ENCODE measurements around the gene TRAF3IP1. TPM values are rescaled to one million over a fixed set of nuclear protein-coding genes. Genes with fewer than 3 reads are reported as not detected.

The TRAF3IP1 gene
- total and polyA plus RNA-seq, 2 donors (not counting 1 experiment from before 2014, with no cell fraction given) = 1.4 to 15.5 TPM

DNA sequence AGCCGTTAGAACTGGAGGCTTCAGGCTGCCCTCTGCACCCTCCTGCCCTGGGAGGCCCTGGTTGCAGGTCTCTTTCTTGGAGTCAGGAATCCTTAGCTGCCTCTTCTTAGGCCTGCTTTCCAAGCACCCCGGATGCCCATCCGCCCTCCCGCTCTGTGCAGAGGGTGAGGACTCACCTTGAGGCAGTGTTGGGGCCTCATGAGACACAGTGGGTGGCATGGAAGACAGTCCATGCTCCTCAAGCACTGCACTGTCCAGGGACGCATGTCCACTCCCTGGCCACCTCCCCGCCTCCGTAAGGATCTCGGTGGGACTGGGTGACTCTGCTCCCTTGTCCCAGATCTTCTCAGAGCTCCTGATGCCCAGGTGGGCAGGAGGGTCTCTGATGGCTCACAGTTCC, 5.7 kb upstream of the TRAF3IP1 start:
- Histone ChIP-seq H3K4me2 (replicated peaks; ENCODE audit: low read depth, low read length, poor library complexity, severe bottlenecking) (no peak overlapping the region), H3K4me3 (ENCODE audit: control extremely low read depth in 1 of 5, extremely low read depth in 1 of 5, insufficient read depth in 1 of 5, low read depth in 2 of 5, low read length in 4 of 5) (no peak overlapping the region), H3K9ac (ENCODE audit: low read length) (no peak overlapping the region), H3K27me3 (replicated peaks in 1 of 4; ENCODE audit: control extremely low read depth in 1 of 4, control insufficient read depth in 3 of 4, insufficient read depth in 4 of 4, low read length in 3 of 4) (peaks cover 0 to 5% (median 0%) of the 10 kb centered on the region in 4 experiments), H3K36me3 (replicated peaks in 1 of 2; ENCODE audit: control extremely low read depth in 1 of 2, control insufficient read depth in 1 of 2, extremely low read depth in 1 of 2, insufficient read depth in 2 of 2, low read length in 1 of 2) (no peaks in the 10 kb centered on the region), H2AFZ (ENCODE audit: insufficient read depth, low read depth, low read length, poor library complexity, severe bottlenecking) (no peak overlapping the region), H3K79me2 (ENCODE audit: control insufficient read depth, insufficient read depth, low read length) (no peaks in the 10 kb centered on the region), H3K4me1 (ENCODE audit: control insufficient read depth in 2 of 2, insufficient read depth in 2 of 2, low read length in 2 of 2) (peaks cover under 1 to 1% of the 10 kb centered on the region in 2 donors), H4K20me1 (ENCODE audit: control insufficient read depth, insufficient read depth, low read length, poor library complexity, severe bottlenecking) (no peaks in the 10 kb centered on the region), H3K9me3 (ENCODE audit: control extremely low read depth in 1 of 3, control insufficient read depth in 2 of 3, insufficient read depth in 1 of 3, low read length in 2 of 3) (no peaks in the 10 kb centered on the region), H3K27ac (ENCODE audit: low read length in 2 of 2) (no peak overlapping the region)
- intact Hi-C loops (cut with micrococcal nuclease) = no loop called here
- no peak for TF ChIP-seq EZH2 (IDR thresholded peaks at IDR 0.05; ENCODE audit: borderline replicate concordance, insufficient read depth, low read depth, low read length, poor library complexity, severe bottlenecking)
- TF ChIP-seq, protein P1, sequence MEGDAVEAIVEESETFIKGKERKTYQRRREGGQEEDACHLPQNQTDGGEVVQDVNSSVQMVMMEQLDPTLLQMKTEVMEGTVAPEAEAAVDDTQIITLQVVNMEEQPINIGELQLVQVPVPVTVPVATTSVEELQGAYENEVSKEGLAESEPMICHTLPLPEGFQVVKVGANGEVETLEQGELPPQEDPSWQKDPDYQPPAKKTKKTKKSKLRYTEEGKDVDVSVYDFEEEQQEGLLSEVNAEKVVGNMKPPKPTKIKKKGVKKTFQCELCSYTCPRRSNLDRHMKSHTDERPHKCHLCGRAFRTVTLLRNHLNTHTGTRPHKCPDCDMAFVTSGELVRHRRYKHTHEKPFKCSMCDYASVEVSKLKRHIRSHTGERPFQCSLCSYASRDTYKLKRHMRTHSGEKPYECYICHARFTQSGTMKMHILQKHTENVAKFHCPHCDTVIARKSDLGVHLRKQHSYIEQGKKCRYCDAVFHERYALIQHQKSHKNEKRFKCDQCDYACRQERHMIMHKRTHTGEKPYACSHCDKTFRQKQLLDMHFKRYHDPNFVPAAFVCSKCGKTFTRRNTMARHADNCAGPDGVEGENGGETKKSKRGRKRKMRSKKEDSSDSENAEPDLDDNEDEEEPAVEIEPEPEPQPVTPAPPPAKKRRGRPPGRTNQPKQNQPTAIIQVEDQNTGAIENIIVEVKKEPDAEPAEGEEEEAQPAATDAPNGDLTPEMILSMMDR (IDR thresholded peaks at IDR 0.05) = no peak
- POLR2A ChIA-PET = no interaction called here
- Mint-ChIP-seq H3K4me3 (no peak overlapping the region), H3K27me3 (peaks cover 12% of the 10 kb centered on the region), H3K27ac (no peak overlapping the region), H3K9me3 (ENCODE audit: insufficient read depth) (no peaks in the 10 kb centered on the region), H3K4me1 (peaks cover 3% of the 10 kb centered on the region)
- DNase-seq = no peak
- CTCF ChIA-PET = interaction anchor here (0.7 kb wide), 1 partner anchor 577 kb away, joined by 3 read pairs; no protein-coding TSS in a partner anchor
- no peak for ATAC-seq (ENCODE audit: low read depth)
- 94% methylated on average over 8 of the region's 8 CpGs for WGBS (ENCODE audit: insufficient coverage)

DNA sequence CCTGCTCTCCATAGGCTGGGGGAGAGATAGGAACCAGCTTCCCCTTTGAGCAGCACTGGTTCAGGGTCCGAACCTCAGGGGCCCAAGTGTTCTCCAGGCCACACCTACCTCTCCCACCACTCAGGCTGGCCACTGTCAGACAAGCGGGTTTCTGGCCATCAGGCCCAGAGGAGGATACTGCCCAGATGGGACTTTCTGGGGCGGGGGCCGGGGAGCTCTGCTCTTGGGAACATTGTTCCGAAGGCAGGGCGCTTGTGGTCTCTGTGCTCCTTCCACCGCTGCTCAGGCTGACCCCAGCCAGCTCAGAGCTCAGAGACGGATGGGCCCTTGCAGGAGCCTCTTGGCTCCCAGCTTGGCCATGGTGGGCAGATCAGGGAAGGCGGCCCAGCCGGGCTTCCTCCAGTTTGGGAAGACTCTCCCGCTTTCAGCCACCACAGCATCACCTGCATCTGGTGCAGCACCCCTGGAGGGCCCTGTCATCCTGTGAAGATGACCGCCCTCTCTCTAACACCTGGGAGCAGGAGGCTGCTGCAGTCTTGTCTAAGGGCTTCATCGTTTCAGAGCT, 5.2 kb upstream of the TRAF3IP1 start:
- POLR2A ChIA-PET = no interaction called here
- H3K27me3 ChIP-seq (replicated peaks in 1 of 4; ENCODE audit: control extremely low read depth in 1 of 4, control insufficient read depth in 3 of 4, insufficient read depth in 4 of 4, low read length in 3 of 4) = peaks cover 0 to 5% (median 0%) of the 10 kb centered on the region in 4 experiments
- H3K4me1 ChIP-seq (ENCODE audit: control insufficient read depth in 2 of 2, insufficient read depth in 2 of 2, low read length in 2 of 2) = peaks cover 6 to 7% of the 10 kb centered on the region in 2 donors
- no peak for ATAC-seq (ENCODE audit: low read depth)
- H3K4me2 ChIP-seq (replicated peaks; ENCODE audit: low read depth, low read length, poor library complexity, severe bottlenecking) = no peak overlapping the region
- TF ChIP-seq, protein P1 (IDR thresholded peaks at IDR 0.05) = no peak
- no peak for TF ChIP-seq EZH2 (IDR thresholded peaks at IDR 0.05; ENCODE audit: borderline replicate concordance, insufficient read depth, low read depth, low read length, poor library complexity, severe bottlenecking)
- H3K36me3 ChIP-seq (replicated peaks in 1 of 2; ENCODE audit: control extremely low read depth in 1 of 2, control insufficient read depth in 1 of 2, extremely low read depth in 1 of 2, insufficient read depth in 2 of 2, low read length in 1 of 2) = no peaks in the 10 kb centered on the region
- no peaks in the 10 kb centered on the region for H4K20me1 ChIP-seq (ENCODE audit: control insufficient read depth, insufficient read depth, low read length, poor library complexity, severe bottlenecking)
- intact Hi-C loops (cut with micrococcal nuclease) = no loop called here
- no peaks in the 10 kb centered on the region for H3K79me2 ChIP-seq (ENCODE audit: control insufficient read depth, insufficient read depth, low read length)
- Mint-ChIP-seq H3K9me3 (ENCODE audit: insufficient read depth) (no peaks in the 10 kb centered on the region), H3K4me1 (peaks cover 7% of the 10 kb centered on the region), H3K27ac (no peak overlapping the region), H3K27me3 (peaks cover 12% of the 10 kb centered on the region), H3K4me3 (no peak overlapping the region)
- no peak overlapping the region for H3K27ac ChIP-seq (ENCODE audit: low read length in 2 of 2)
- WGBS (ENCODE audit: insufficient coverage) = 93% methylated on average over 9 of the region's 13 CpGs
- H3K4me3 ChIP-seq (ENCODE audit: control extremely low read depth in 1 of 5, extremely low read depth in 1 of 5, insufficient read depth in 1 of 5, low read depth in 2 of 5, low read length in 4 of 5) = no peak overlapping the region
- H2AFZ ChIP-seq (ENCODE audit: insufficient read depth, low read depth, low read length, poor library complexity, severe bottlenecking) = no peak overlapping the region
- CTCF ChIA-PET = no interaction called here
- H3K9ac ChIP-seq (ENCODE audit: low read length) = no peak overlapping the region
- DNase-seq = no peak
- H3K9me3 ChIP-seq (ENCODE audit: control extremely low read depth in 1 of 3, control insufficient read depth in 2 of 3, insufficient read depth in 1 of 3, low read length in 2 of 3) = no peaks in the 10 kb centered on the region

Data from B cell (primary cell).